ENCODE results near the gene DCAF7.

The DCAF7 gene

DNA sequence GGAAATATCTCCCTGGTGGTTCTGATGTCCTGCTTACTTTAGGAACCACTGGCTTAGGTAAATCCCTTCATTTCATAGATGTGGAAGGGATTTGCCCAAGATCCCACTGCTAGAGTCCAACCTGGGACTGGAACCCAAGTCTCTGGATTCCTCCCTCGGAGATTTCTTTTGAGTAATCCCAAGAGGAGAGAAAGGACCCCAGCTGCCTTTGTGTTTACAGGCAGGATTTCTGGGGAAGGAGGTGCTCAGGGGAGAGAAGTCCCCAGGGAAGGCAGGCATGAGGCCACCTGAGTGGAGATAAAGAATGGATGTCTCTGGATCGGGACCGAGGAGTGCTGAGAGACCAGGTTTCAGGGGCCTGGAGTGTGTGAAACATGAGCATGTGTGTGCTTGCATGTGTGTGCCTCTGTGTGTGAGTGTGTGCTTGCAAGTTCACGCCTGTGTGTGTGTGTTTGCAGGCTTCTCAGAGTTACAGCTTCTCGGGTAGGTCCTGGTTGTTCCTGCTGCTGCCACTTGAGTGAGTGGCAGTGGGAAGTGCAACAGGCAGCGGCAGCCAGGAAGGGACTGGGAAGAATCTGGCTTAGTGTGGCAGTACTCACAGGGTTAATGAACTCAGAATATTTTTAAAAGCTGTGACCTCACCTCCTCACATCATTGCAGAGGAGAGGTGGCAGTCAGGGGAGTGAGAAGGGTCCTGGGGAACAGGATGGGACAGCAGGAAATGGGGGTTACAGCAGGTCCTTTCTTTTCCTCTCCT, 24.9 kb upstream of the DCAF7 start:
- no peak for DNase-seq

DNA sequence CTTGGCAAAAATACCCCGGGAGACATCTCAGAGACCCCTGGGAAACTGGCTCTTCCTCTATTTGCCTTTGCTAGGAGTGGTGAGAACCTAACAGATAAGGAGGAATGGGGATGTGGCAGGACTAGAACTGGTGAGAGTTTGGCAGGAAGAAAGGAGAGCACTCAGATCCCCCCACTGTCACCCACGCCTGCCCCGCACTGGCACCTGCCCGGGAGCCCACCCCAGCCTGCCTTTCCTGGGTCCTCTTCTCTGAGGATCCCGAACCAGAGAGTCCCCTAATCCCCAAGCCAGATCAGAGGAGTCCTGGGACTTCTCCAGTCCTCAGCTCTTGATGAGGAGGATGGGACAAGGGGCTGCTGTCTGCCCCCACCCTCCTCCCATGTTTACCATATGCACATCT, 23.4 kb upstream of the DCAF7 start:
- no peak for DNase-seq

DNA sequence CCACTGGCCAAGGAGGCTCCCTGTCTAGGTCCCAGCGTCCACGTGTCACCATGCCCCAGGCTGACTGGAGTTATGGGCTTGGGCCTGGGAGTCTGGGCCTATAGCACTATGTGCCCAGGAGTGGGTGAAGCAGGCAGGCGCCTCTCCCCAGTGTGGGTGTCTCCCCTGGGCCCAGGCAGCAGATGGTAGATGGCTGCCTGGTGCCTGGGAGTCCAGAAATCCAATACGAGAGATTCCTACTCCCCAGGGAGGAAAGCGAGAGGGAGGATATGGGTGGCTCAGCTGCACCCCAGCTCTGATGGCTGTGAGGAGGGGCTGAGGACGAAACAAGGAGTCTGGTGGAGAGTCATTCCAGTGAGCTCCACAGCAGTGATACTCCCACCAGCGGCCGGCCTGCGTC, 22.1 kb upstream of the DCAF7 start:
- no peak for DNase-seq

DNA sequence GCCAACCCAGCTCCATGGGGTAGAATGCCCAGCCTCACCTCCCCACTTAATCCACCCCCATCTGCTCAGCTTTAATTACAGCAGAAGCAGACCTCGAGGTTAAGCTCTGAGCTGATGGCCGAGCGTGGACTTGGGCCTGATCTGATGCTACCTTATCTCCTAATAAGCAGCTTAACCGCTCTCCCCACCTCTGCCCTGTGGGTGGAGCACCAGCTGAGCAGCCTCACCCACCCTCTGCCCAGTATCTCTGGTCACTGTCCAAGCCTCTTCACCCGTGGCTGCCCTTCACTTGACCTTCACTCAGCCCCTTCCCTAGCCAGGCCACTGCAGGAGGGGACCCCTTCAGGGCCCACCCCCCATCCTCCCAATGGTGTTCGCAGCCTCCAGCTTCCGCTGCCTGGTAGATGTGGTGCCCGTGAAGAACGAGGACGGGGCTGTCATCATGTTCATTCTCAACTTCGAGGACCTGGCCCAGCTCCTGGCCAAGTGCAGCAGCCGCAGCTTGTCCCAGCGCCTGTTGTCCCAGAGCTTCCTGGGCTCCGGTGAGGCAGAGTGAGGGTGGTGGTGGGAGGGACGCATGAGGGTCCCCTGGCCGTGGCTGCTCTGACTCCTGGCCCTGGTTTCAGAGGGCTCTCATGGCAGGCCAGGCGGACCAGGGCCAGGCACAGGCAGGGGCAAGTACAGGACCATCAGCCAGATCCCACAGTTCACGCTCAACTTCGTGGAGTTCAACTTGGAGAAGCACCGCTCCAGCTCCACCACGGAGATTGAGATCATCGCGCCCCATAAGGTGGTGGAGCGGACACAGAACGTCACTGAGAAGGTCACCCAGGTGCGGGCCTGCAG, 20.3 kb upstream of the DCAF7 start:
- DNase-seq = no peak

DNA sequence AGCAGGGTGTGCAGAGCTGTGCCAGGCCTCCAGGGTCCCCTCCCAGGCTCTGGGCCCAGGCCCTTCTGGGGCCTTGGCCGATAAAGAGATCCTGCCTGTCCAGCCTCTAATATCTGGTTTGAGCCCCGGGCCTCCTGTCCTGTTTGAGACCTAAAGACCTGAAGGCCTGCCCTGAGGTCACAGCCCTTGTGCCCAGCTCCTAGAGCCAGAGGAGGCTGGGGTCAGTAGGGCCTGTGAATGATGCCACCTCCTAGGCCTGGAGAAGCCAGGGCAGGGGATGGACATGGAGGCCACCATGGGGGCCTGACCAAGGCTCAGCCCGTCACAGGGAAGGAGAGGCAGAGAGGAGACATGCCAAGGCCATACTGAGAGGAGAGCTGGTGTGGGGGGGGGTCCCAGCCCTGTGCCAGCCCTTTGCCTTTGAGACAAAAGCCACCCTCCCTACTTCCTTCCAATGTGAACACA, 19.7 kb upstream of the DCAF7 start:
- DNase-seq = no peak

DNA sequence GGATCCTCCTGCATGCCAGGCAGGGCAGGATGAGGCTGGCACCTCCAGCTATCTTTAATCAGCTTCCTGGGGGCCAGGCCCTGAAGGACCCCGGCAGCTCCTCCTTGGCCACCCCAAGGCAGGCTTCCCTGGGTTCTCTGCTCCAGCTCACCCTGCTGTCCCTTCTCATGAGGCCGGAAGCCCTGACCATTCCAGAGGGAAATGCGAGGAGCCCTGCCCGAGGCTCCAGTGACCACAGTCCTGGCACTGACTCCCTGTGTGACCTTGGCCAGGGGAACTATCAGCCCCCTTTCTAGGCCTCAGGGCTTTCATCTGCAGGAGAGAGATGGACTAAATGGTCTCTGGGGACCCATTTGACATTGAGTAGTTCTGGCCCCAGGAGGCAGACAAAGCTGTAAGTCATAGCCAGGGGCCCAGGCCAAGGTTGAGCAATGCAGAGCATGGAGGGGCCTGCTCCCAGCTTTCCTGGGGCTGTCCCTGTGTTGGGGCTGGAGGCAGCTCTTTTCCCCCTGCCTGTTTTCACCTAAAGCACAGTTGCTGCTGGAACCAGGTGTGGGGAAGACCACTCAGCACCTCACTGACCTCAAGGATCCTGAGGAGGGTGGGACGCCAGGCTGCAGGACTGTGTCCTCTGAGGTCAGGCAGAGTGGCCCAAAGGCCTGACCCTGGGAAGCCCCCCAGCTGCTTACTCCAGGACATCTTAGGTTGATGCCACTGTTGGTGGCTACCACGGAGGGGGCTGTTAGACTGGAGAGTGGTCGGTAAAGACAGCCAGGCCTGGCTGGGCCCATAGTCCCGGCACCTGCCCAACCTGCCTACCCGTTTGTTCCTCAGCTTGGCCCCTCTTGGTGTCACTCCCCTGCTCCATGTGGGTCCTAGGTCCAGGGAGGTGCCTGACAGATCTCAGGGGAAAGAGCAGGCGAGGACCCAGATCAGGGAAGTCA, 19.0 kb upstream of the DCAF7 start:
- DNase-seq = no peak

DNA sequence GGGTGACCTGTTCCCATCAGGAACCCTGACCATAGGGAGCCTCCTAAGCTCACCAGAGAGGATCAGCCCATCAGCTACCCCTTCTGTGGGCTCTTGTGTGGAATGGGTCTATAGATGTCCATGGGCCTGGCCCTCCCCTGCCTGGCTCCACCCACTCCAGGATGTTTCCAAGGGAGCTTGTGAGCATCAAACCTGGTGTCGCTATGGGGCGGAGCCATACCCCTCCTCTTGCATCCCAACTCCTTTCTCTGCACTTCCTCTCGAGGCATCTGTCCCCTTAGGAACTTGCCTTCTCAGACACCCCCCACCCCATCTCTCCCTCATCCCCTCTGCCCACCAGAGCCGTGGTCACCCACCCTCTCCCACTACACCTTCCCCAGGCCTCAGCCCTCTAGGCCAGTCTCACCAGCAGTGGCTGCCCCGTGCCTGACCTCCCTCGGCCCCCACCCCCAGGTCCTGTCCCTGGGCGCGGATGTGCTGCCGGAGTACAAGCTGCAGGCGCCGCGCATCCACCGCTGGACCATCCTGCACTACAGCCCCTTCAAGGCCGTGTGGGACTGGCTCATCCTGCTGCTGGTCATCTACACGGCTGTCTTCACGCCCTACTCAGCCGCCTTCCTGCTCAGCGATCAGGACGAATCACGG, 16.7 kb upstream of the DCAF7 start:
- no peak for DNase-seq

DNA sequence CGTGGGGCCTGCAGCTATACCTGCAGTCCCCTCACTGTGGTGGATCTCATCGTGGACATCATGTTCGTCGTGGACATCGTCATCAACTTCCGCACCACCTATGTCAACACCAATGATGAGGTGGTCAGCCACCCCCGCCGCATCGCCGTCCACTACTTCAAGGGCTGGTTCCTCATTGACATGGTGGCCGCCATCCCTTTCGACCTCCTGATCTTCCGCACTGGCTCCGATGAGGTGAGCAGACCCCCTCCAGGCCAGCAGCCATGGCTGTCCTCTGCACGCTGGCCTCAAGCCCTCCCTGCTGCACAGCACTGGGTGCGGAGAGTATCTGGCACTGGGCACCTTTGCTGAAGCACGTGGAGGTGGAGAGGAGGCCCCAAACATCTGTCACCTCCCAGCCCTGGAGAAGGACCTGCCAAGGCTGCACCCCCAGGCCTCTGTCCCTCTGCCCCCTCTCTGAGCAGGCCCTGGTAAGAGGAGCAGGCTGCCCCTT, 16.2 kb upstream of the DCAF7 start:
- DNase-seq = no peak

- no peak for DNase-seq
Measured at GRCh38 chr17:63534816-63535455, 15.3 kb upstream of the DCAF7 start.

GRCh38 chr17:63535640-63536039, 14.6 kb upstream of the DCAF7 start:
- no peak for DNase-seq

DNA sequence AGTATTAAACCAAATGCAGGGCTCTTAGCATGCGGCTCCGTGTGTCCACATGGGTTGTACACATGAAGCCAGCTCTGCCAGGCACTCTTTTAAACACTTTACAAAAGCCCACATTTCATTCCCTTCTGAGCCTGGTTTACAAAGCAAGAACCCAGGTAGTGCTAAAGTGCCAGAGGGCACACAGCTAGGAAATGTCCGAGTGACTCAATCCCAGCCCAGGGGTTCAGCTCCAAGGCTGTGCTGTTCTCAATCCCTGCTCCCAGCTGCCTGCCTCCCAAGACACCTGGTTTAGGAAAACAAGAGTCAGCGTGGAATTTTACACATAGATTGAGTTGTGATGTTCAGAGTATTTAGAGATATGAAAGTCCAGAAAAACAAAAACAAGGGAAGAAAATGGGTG, 13.3 kb upstream of the DCAF7 start:
- no peak for DNase-seq

- DNase-seq = no peak
Measured at GRCh38 chr17:63537991-63538692, 12.1 kb upstream of the DCAF7 start.

DNA sequence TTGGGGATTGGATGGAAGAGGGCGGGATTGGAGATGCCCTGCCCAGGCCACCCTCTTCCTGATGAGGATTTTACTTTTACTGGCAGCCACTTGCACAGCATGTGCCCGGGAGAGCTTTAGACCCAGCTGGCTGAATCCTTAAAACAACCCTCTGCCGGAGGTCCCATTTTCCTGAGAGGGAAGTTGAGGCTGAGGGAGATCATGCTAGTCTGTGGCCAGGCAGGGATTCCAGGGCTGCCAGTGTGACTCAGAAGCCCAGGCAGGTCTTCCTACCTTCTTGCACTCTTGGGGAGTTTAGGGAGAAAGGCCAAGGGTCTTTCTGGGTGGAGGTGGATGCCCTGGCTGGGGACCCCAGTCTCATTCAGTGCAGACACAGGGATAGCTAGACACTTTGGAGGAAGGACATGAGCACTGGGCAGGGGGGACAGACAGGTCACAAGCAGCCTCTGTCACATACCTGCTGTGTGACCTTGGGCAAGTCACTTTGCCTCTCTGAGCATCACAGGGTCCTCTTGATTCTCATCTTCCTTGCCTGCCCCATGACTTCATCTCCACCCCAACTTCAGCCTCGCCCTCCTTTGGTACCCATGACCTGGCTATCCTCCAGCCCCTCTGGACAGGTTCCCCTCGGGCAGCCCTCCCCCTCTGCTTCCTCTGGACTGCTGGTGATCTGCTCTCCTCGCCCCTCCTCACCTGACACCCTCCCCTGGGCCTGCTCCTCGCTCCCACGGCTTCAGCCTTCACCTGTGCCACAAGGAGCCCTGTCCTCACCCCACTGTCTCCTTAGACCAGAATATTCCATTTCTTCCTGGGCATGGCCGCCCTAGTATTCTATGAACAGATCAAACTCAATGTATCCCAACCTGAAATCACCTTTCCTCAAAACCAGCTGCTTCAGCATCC, 11.3 kb upstream of the DCAF7 start:
- no peak for DNase-seq

DNA sequence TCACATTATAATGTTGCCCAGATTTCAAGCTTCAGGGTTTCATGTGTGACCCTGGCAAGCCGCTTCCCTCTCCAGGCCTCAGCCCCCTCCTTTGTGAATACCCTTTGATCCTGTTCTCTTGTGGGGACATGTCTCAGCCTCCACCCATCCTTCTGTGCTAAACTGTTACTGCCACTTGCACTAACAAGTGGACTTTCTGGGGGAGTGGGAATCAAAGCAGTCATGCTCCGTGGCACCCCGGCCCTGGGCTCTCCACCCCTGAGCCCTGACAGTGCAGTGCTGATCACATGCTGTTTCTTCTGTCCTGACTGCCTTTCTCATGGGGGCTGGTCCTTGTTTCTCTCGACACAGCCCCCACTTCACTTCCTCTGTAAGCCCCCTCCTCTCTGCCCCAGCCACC, 9.7 kb upstream of the DCAF7 start:
- no peak for DNase-seq

GRCh38 chr17:63542218-63542545, 8.1 kb upstream of the DCAF7 start:
- no peak for DNase-seq

GRCh38 chr17:63542942-63543821, 7.1 kb upstream of the DCAF7 start:
- no peak for DNase-seq

DNA sequence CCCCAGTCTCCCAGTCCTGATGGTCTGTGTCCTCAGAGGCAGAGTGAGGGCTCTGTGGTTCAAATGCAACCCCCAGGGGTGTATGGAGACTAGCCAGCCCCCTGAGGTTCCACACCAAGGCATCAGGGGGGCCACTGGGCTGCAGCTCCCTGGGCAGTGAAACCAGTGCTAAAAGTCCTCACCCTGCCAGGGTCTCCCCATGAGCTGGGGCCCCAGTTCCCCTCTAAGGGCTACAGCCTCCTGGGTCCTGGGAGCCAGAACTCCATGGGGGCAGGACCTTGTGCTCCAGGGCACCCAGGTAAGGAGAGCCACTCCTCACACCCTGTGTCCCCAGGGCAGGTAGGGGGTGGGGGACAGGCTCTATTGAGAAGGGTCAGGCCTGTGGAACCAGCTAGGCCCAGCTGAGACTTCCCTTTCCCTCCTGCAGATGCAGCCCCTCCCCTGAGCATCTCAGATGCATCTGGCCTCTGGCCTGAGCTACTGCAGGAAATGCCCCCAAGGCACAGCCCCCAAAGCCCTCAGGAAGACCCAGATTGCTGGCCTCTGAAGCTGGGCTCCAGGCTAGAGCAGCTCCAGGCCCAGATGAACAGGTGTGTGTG, 6.4 kb upstream of the DCAF7 start:
- DNase-seq = no peak

GRCh38 chr17:63544467-63545301, 5.6 kb upstream of the DCAF7 start:
- no peak for DNase-seq

Data from Kasumi-1 (cell line).